GM12872 (cell line): ENCODE data around the gene CBFA2T2.

Experiments used
- TF ChIP-seq, protein P1 (sequence below): IDR thresholded peaks from 3 replicates; pipeline ENCODE4 v1.5.1; 2011; ENCODE audit warnings: low read depth, mild to moderate bottlenecking, low read length, moderate library complexity; ENCODE audit not compliant: insufficient read depth

The CBFA2T2 gene

GRCh38 chr20:33681728-33682353 lies 191.9 kb downstream of the CBFA2T2 start:
- TF ChIP-seq, protein P1, sequence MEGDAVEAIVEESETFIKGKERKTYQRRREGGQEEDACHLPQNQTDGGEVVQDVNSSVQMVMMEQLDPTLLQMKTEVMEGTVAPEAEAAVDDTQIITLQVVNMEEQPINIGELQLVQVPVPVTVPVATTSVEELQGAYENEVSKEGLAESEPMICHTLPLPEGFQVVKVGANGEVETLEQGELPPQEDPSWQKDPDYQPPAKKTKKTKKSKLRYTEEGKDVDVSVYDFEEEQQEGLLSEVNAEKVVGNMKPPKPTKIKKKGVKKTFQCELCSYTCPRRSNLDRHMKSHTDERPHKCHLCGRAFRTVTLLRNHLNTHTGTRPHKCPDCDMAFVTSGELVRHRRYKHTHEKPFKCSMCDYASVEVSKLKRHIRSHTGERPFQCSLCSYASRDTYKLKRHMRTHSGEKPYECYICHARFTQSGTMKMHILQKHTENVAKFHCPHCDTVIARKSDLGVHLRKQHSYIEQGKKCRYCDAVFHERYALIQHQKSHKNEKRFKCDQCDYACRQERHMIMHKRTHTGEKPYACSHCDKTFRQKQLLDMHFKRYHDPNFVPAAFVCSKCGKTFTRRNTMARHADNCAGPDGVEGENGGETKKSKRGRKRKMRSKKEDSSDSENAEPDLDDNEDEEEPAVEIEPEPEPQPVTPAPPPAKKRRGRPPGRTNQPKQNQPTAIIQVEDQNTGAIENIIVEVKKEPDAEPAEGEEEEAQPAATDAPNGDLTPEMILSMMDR: no peak

GRCh38 chr20:33684533-33685327 lies 194.8 kb downstream of the CBFA2T2 start:
- TF ChIP-seq, protein P1: no peak

- TF ChIP-seq, protein P1: no peak
Observed at GRCh38 chr20:33685328-33686099, 195.6 kb downstream of the CBFA2T2 start.

DNA sequence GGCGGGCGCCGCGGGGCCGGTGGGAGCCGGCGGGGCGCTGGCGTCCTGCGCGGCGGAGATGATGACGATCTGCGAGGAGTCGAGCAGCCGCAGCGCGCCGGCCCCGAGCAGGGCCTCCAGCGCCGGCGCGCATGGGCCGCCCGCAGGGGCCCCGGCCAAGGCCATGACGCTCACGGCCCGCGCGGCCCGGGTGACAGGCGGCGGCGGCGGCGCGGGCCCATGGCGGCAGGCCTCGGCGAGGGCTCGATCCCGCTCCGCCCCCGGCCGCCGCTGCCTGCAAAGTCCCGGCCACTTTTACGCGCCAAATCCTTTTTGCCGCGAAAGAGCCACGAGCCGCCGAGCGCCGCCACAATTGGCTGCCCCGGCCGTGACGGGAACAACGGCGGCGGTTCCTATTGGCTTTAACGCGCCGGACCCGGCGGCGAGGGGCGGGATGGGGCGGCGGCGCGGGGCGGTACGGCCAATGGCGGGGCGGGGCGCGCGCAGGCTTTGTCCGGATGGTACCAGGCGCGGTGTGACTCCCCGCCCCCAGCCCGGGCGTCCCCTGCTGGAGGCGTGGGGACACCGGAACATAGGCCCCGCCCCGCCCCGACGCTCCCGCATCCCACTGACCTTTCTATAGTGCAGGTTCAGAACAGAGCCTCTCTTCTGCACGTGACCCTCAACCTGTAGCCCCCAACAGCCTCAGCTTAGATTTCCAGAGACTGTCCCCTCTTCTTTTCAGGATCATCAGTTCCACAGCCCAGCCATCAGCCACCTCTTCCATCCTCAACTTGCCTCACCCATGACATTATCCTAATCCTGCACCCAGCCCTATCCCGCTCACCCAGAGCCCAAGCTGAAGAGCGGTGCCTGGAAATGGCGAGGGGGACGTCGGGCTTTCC lies 196.4 kb downstream of the CBFA2T2 start, which contains the start of gene E2F1:
TSS of gene E2F1 (minus strand) at position 286 of the 884 bp plus-strand sequence. CDS start at position 165, 121 bp downstream.
- TF ChIP-seq, protein P1: 0 out of 3 replicates have a peak, but pooled peaks have one; percentile 24

GRCh38 chr20:33686984-33687366 lies 197.1 kb downstream of the CBFA2T2 start:
- TF ChIP-seq, protein P1: no peak

- TF ChIP-seq, protein P1: no peak
Observed at GRCh38 chr20:33687370-33687915, 197.5 kb downstream of the CBFA2T2 start.
